Measurements from ENCODE around the gene EEF1AKMT4.

GRCh38 chr3:184261854-184262763 is 12.6 kb downstream of the EEF1AKMT4 start:
- TF ChIP-seq CTCF (conservative IDR thresholded peaks at IDR 0.05; ENCODE audit: low read depth, low read length), result no peak
- no peak for TF ChIP-seq EZH2 (IDR thresholded peaks at IDR 0.05; ENCODE audit: borderline replicate concordance, low read depth, low read length, poor library complexity, severe bottlenecking)
